GM23248 (cell line): Measurements from ENCODE around the gene TEDC2. TPM values are rescaled to one million over a fixed set of nuclear protein-coding genes. Genes with fewer than 3 reads are reported as not detected.
"Not testable (repeated sequence)": the region's sequence is repeated elsewhere in the genome, so short reads cannot be mapped to it uniquely, and the experiment has no call there.

Experiments
- DNase-seq: peaks from one replicate; pipeline ENCODE4 v3.0.0-alpha.2; 2015
- H2AFZ ChIP-seq: fragments of 200-600 bp; sonication (generic); 2 replicates; pipeline ENCODE4 v1.6.1; 2016; ENCODE audit warnings: antibody characterized with exemption
- H3F3A ChIP-seq: fragments of 200-600 bp; sonication (generic); 2 replicates; pipeline ENCODE4 v1.6.1; 2016; ENCODE audit warnings: mild to moderate bottlenecking, antibody characterized with exemption, mixed run types; ENCODE audit not compliant: insufficient read depth
- H3K27ac ChIP-seq: fragments of 200-600 bp; sonication (generic); 2 replicates; pipeline ENCODE4 v1.5.1; 2016; ENCODE audit warnings: mild to moderate bottlenecking
- H3K27me3 ChIP-seq: fragments of 200-600 bp; sonication (generic); replicated peaks from 2 replicates; pipeline ENCODE4 v1.6.1; 2016; ENCODE audit warnings: mild to moderate bottlenecking; ENCODE audit not compliant: insufficient read depth
- H3K36me3 ChIP-seq: fragments of 200-600 bp; sonication (generic); 2 replicates; pipeline ENCODE4 v1.6.1; 2016; ENCODE audit warnings: low read depth, mild to moderate bottlenecking
- H3K4me1 ChIP-seq: fragments of 200-600 bp; sonication (generic); 2 replicates; pipeline ENCODE4 v1.6.1; 2016; ENCODE audit warnings: mild to moderate bottlenecking; ENCODE audit not compliant: insufficient read depth
- H3K4me2 ChIP-seq: fragments of 200-600 bp; sonication (generic); one replicate; pipeline ENCODE4 v1.6.1; 2016; ENCODE audit warnings: mild to moderate bottlenecking; ENCODE audit not compliant: unreplicated experiment
- H3K4me3 ChIP-seq: fragments of 200-600 bp; sonication (generic); 2 replicates; pipeline ENCODE4 v1.5.1; 2016; ENCODE audit warnings: mild to moderate bottlenecking
- H3K79me2 ChIP-seq: fragments of 200-600 bp; sonication (generic); 2 replicates; pipeline ENCODE4 v1.6.1; 2016; ENCODE audit warnings: mild to moderate bottlenecking; ENCODE audit not compliant: insufficient read depth
- H3K9ac ChIP-seq: fragments of 200-600 bp; sonication (generic); 2 replicates; pipeline ENCODE4 v1.6.1; 2016; ENCODE audit warnings: mild to moderate bottlenecking
- H3K9me2 ChIP-seq: fragments of 200-600 bp; sonication (generic); 2 replicates; pipeline ENCODE4 v1.6.1; 2016; ENCODE audit warnings: mixed run types, mild to moderate bottlenecking, moderate library complexity; ENCODE audit not compliant: insufficient read depth
- H3K9me3 ChIP-seq: fragments of 200-600 bp; sonication (generic); one replicate; pipeline ENCODE4 v1.6.1; 2017; ENCODE audit warnings: low read depth
- H4K20me1 ChIP-seq: fragments of 200-600 bp; sonication (generic); 2 replicates; pipeline ENCODE4 v1.6.0; 2016; ENCODE audit not compliant: insufficient read depth
- EZH2 ChIP-seq: fragments of 200-600 bp; sonication (generic); IDR thresholded peaks from 2 replicates; pipeline ENCODE4 v1.6.1; 2018; ENCODE audit warnings: antibody characterized with exemption, mild to moderate bottlenecking; ENCODE audit not compliant: insufficient read depth, poor library complexity, severe bottlenecking
- EZH2phosphoT487 ChIP-seq: fragments of 200-600 bp; sonication (generic); IDR thresholded peaks from 2 replicates; pipeline ENCODE4 v1.6.1; 2018; ENCODE audit warnings: antibody characterized with exemption, moderate library complexity, mild to moderate bottlenecking, low read depth; ENCODE audit not compliant: insufficient read depth
- WGBS, 2 experiments: methylation state at CpG; one replicate each; pipeline ENCODE4 v1.1.6; 2015 to 2017; ENCODE audit warnings: low lambda C conversion rate in 2 of 2, low coverage in 1 of 2; ENCODE audit errors: missing lambda C conversion rate in 2 of 2; 5-methylcytosine and 5-hydroxymethylcytosine counted together
- in situ Hi-C: fragments of 300-500 bp; cut with MboI; formaldehyde crosslinking; loops from 2 replicates; pipeline ENCODE4 v1.15.0; 2020
- polyA plus RNA-seq: library from polyadenylated mRNA; unstranded; fragments of >200 nt; fragmentation: Nextera tagmentation; extraction: Ambion mirVana; gene quantifications from 2 replicates; pipeline ENCODE4 v1.2.1, GENCODE V29; 2016
- total RNA-seq: library from RNA; depleted of rRNA; stranded (reverse); fragments of >200 nt; shearing (Covaris generic); gene quantifications from 2 replicates; pipeline ENCODE4 v1.2.3, GENCODE V29; 2014

Gene TEDC2
- total and polyA plus RNA-seq, 2 experiments from 2014 or later: 4.8 to 6.8 TPM

DNA sequence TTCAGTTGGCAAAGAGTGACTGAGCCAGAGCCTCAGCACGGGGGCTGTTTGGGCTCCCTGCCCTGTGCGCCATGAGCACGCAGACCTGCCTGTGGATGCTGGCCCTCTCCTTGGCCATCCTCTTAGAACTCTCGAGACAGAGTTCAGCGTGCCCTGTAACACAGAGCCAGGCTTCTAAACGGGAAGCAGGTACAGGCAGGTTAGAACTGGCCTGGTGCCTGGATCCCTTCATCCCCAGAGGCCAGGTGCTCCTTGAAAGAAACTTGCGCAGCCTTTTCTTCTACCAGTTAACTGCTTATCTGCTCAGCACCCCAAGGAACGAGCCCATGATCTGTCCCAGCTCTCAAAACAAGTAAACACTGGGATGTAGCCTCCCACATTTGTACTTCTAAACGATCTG lies 23.8 kb upstream of the TEDC2 start:
- H2AFZ ChIP-seq: no peak overlapping the region
- in situ Hi-C loops: no loop called here
- H3K27ac ChIP-seq: no peak overlapping the region
- DNase-seq: no peak
- H3K4me1 ChIP-seq: no peaks in the 10 kb centered on the region
- peaks cover 10% of the 10 kb centered on the region; the same call in 1 of the 2 replicates for H3K36me3 ChIP-seq
- H4K20me1 ChIP-seq: no peaks in the 10 kb centered on the region
- H3K4me3 ChIP-seq: no peak overlapping the region
- no peaks in the 10 kb centered on the region for H3F3A ChIP-seq
- no peaks in the 10 kb centered on the region for H3K27me3 ChIP-seq
- no peaks in the 10 kb centered on the region for H3K9me3 ChIP-seq
- peaks cover 26% of the 10 kb centered on the region for H3K79me2 ChIP-seq
- H3K4me2 ChIP-seq: no peak overlapping the region
- no peaks in the 10 kb centered on the region for H3K9me2 ChIP-seq
- TF ChIP-seq EZH2: no peak
- no peak for TF ChIP-seq EZH2phosphoT487
- H3K9ac ChIP-seq: no peak overlapping the region
- 94 to 96% methylated on average over 9 of the region's 9 CpGs for WGBS, 2 experiments

DNA sequence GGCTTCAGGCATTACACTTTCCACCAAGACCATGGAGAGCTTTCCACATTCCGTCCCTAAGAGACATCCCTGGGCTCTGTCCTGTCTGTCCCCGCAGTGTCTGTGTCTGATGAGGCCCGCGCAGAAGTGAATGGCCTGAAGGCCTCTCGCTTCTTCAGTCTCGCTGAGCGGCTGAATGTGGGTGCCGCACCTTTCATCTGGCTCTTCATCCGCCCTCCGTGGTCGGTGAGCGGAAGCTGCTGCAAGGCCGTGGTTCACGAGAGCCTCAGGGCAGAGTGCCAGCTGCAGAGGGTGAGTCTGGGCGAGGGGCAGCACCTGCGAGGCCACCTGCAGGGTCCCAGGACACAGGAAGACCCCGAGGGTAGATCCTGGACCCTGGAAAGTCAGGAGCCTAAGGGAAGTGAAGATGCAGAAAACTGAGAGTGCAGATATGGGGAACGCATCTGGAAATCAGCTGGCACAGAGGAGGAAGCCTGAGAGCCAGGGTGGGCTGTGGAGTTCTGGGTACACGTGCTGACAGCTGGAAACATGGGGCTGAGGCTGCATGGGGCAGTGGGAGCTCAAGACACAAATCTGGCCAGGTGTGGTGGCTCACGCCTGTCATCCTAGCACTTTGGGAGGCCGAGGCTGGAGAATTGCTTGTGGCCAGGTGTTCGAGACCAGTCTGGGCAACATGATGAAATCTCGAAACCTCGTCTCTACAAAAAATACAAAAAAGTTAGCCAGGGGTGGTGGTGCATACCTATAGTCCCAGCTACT lies 22.7 kb upstream of the TEDC2 start:
- no peaks in the 10 kb centered on the region for H4K20me1 ChIP-seq
- H3K36me3 ChIP-seq: peaks cover 10% of the 10 kb centered on the region; the same call in 1 of the 2 replicates
- H3K9me3 ChIP-seq: no peaks in the 10 kb centered on the region
- in situ Hi-C loops: no loop called here
- TF ChIP-seq EZH2 (no peak), EZH2phosphoT487 (no peak)
- no peaks in the 10 kb centered on the region for H3K4me1 ChIP-seq
- 97% methylated on average over 24 of the region's 24 CpGs for WGBS, 2 experiments
- no peak overlapping the region for H3K27ac ChIP-seq
- no peaks in the 10 kb centered on the region for H3K9me2 ChIP-seq
- H2AFZ ChIP-seq: no peak overlapping the region
- no peaks in the 10 kb centered on the region for H3F3A ChIP-seq
- H3K9ac ChIP-seq: no peak overlapping the region
- no peak overlapping the region for H3K4me3 ChIP-seq
- H3K27me3 ChIP-seq: no peaks in the 10 kb centered on the region
- DNase-seq: no peak
- H3K4me2 ChIP-seq: no peak overlapping the region
- H3K79me2 ChIP-seq: peaks cover 18% of the 10 kb centered on the region

- Histone ChIP-seq H3K27ac (no peak overlapping the region), H3K9ac (no peak overlapping the region), H2AFZ (no peak overlapping the region), H3K4me3 (no peak overlapping the region), H3F3A (no peaks in the 10 kb centered on the region), H3K27me3 (no peaks in the 10 kb centered on the region), H3K9me2 (no peaks in the 10 kb centered on the region), H3K79me2 (peaks cover 9% of the 10 kb centered on the region; the same call in 1 of the 2 replicates), H3K36me3 (peaks cover 10% of the 10 kb centered on the region; the same call in 1 of the 2 replicates), H4K20me1 (no peaks in the 10 kb centered on the region), H3K4me2 (no peak overlapping the region), H3K4me1 (no peaks in the 10 kb centered on the region), H3K9me3 (no peaks in the 10 kb centered on the region)
- in situ Hi-C loops: no loop called here
- no peak for TF ChIP-seq EZH2phosphoT487
- no peak for TF ChIP-seq EZH2
- DNase-seq: no peak
- WGBS, 2 experiments: 96 to 98% methylated on average over 13 to 14 of the region's 14 CpGs
Measured at GRCh38 chr16:2438121-2438520, 21.8 kb upstream of the TEDC2 start.

- Histone ChIP-seq H3K4me3 (no peak overlapping the region), H3F3A (no peaks in the 10 kb centered on the region), H3K4me2 (no peak overlapping the region), H3K36me3 (0 out of 2 replicates have a peak, but pooled peaks cover 7% of the 10 kb centered on the region), H3K9me2 (no peaks in the 10 kb centered on the region), H2AFZ (no peak overlapping the region), H3K27me3 (no peaks in the 10 kb centered on the region), H3K9ac (no peak overlapping the region), H3K9me3 (no peaks in the 10 kb centered on the region), H4K20me1 (no peaks in the 10 kb centered on the region), H3K4me1 (no peaks in the 10 kb centered on the region), H3K27ac (no peak overlapping the region), H3K79me2 (no peaks in the 10 kb centered on the region)
- no peak for DNase-seq
- no peak for TF ChIP-seq EZH2phosphoT487
- no peak for TF ChIP-seq EZH2
- 92 to 95% methylated on average over 11 of the region's 11 CpGs for WGBS, 2 experiments
- in situ Hi-C loops: no loop called here
Measured at GRCh38 chr16:2439598-2439997, 20.3 kb upstream of the TEDC2 start.

- H2AFZ ChIP-seq, H3K9me3 ChIP-seq, DNase-seq, H3K36me3 ChIP-seq, H3K4me2 ChIP-seq, H3K79me2 ChIP-seq, H3K27ac ChIP-seq, H3K4me1 ChIP-seq, H3K4me3 ChIP-seq, in situ Hi-C loops, H3K9me2 ChIP-seq, H4K20me1 ChIP-seq, H3F3A ChIP-seq, H3K9ac ChIP-seq, H3K27me3 ChIP-seq: not testable (repeated sequence)
- WGBS, 2 experiments: 93 to 95% methylated on average over 14 to 15 of the region's 15 CpGs
Measured at GRCh38 chr16:2441143-2441804, 18.6 kb upstream of the TEDC2 start.
